Frontal cortex (tissue), 4 donors: ENCODE results near the gene PRKD1. TPM values are rescaled to one million over a fixed set of nuclear protein-coding genes. Genes with fewer than 3 reads are reported as not detected.
A peak's percentile ranks its signal among the peaks of the same experiment; 100 is the strongest.
"Not testable (repeated sequence)": the region's sequence is repeated elsewhere in the genome, so short reads cannot be mapped to it uniquely, and the experiment has no call there.

ENCODE experiments used
- DNase-seq, 2 donors: peaks; one replicate each; pipeline ENCODE4 v3.0.0; 2012; ENCODE audit warnings: low spot score in 2 of 2
- FAIRE-seq: peaks from 2 replicates; lab custom pipeline; 2012; peaks lifted over from hg19 to GRCh38; lab: Jason Lieb, UNC
- total RNA-seq: library from RNA; depleted of rRNA; stranded (reverse); fragments of >200 nt; gene quantifications from one replicate; pipeline ENCODE4 v1.2.3, GENCODE V29; 2014
- donor health status: control.
- donor health status: control.
- donor health status: control.

PRKD1 gene
- total RNA-seq, 1 donor from 2014 or later: 17.1 TPM

DNA sequence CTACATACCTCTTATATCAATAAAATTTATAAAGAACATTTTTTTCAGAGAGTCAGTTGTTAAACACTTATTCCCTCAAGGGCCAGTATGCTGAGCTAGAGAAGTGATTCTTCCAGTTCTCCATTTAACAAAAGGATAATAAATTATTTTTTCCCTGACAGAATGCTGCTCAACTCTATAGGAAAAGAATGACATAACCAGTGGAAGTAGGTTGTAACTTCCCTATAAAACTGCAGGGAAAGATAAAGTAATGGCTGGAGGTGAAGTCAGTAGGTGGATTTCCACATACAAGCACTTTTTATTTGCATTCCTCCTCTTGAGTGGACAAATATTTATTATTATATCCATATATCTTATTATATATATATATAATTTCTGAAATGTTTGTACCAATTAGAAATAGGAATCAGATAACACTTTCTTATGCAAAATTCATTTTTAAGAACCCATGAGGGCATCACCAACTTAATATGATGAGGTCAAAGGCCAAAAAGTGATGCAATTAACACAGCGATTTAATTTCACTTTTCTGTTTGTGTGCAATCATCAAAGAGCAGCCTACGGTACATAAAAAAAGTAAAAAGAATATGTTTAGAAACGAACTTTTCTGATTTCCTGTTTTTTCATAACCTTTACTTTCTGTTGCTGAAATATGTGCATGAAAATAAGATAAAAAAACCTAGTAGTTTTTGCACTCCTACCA lies 175.3 kb downstream of the PRKD1 start:
- FAIRE-seq: no peak

DNA sequence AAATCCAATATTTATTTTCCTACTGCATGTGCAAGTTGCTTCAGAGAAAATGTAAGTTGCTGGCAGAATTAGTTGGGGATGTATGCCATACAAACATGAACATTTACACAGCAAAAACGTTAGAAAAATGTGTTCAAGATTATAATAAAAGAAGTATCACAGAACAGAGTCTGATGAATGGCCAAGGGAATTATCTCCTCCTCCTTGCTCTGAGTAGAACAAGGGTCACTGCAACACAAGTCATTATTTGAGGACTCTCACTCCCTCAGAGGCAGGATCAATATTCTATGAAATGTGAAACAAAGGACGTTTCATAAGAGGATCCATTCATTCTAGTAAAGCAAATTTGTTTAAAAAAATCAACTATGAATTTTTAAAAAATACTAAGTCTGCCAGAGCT lies 177.8 kb downstream of the PRKD1 start:
- DNase-seq: no peak
- FAIRE-seq: no peak

More for the DNA sequence above, 175.3 kb downstream of the PRKD1 start:
- no peak for DNase-seq

DNA sequence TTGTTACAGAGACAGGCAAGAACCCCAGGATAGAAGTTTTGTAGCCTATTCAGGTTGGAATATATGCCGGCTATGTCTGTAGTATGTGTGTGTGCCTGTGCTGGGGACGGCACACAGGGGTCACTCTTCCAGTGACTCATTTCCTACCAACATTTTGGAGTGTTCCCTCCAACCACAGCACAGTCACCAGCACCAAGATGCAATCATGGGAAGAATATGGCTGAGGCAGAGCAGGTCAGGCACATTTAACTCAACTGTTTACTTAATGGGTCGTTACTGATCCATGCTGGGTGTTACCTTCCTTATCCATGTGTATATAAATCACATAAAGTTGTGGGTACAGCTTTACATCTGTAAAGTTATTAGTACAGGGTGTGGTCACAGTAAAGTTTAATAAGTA lies 178.3 kb downstream of the PRKD1 start:
- DNase-seq: no peak
- FAIRE-seq: no peak

DNA sequence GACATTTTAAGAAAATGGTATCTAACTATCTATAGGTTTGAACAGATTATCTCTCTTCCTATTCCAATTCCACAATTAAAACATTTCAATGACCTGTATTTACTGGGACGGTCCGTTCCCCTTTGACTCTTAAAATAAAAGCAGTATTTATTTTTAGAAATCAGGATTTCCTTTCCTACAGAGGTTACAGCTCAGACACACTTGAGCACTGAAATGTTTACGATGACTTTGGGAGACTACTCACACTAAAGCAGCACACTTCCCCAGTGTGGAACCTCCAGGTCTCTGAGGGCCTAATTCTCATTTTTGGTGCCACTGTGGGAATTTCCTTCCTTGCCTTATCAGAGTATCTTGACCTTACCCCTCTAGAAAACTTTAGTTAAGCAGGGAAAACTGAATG lies 181.8 kb downstream of the PRKD1 start:
- no peak for FAIRE-seq
- no peak for DNase-seq

DNA sequence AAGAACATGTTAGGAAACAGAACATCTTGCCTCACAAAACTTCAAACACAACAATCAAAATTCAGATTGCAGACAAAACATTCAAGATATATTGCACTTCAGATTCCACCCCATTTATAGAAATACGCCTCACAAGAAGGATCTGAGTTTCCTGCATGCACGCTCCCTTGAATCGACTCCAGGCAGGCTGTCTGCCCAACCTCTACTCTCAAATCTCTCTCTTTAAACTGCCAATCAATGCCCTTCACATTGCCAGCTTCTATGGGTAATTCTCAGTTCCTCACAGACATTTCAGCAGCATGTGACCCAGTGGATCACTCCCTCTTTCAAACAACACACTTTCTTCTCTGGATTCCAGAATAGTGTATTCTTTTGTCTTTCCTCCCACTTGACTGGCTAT lies 184.1 kb downstream of the PRKD1 start:
- DNase-seq (no peak), FAIRE-seq (no peak)

DNA sequence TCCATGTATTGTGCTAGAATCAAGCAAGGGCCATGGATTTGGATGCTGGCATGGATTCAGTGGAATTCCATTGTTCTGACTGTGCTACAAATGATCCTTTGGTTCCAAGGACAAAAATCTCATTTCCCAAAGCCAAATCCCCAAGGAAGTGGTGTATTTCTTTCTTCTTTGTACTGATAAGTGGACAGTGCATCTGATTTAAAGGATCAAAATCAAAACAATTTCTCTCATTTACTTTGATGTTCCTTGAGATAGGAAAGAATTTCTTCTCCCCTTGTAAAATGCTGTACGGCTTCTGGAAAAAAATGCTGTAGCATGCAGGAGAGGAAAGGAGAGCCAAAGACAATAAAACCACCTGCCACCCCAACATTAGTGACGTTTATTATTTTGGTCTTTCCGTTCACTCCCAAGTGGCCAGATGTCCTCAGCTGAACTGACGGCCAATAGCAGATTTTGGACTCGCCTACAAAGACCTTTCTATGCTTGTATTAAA lies 185.7 kb downstream of the PRKD1 start:
- FAIRE-seq: no peak
- no peak for DNase-seq

GRCh38 chr14:29740491-29740890 lies 187.2 kb downstream of the PRKD1 start:
- FAIRE-seq (no peak), DNase-seq (no peak)

DNA sequence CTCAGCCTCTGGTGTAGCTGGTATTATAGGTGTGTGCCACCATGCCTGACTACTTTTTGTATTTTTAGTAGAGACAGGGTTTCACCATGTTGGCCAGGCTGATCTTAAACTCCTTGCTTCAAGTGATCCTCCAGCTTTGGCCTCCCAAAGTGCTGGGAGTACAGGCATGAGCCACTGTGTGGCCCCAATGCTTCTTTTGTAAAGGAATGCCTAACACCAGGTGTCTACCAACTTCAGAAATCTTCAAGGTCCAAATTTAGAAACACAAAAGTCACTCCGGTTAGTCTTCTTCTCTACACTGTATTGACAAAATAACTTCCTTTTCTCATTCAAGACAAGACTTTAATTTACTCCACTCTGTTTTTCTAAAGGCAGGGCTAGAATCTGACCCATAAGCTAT lies 188.7 kb downstream of the PRKD1 start:
- FAIRE-seq (no peak), DNase-seq (no peak)

- DNase-seq (no peak), FAIRE-seq (no peak)
Measured at GRCh38 chr14:29738056-29738455, 189.6 kb downstream of the PRKD1 start.

DNA sequence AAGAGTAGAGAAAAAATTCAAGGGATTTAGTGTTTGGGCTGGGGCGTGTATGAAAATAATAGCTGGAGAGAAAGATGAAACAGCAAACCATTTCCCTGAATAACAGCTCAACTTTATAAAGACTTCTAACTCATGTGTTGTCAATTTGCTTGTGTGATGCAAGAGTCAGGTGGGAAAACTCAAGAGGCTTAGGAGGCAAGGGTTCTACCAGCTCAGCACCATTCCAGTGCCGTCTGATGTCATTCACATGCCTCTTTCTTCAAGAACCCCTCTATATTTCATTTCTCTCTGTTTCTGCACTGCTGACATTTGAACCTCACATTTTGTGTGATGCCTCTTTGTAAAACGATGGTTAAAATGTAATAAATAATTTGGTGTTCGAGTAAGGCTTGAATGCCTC lies 192.2 kb downstream of the PRKD1 start:
- no peak for FAIRE-seq

DNA sequence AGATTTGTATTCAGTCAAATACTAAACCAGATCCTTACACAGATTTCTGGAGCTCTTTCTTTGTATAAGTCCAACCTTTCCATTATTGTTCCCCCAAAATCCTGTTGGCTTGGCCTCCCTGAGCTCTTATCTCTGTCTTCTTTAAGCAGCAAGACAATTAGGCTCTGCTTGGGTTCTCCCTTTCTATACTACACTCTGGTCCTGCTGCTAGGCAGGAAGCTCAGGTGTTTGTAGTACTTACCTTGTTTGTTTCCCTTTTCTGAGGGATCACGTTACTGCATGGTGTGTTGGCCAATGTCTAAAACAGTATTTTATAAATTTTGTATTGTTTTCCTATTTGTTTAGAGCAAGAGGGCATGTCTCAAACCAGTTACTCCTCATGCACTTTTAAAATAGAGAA lies 192.9 kb downstream of the PRKD1 start:
- no peak for DNase-seq
- no peak for FAIRE-seq

More for the DNA sequence above, 192.2 kb downstream of the PRKD1 start:
- DNase-seq: no peak

DNA sequence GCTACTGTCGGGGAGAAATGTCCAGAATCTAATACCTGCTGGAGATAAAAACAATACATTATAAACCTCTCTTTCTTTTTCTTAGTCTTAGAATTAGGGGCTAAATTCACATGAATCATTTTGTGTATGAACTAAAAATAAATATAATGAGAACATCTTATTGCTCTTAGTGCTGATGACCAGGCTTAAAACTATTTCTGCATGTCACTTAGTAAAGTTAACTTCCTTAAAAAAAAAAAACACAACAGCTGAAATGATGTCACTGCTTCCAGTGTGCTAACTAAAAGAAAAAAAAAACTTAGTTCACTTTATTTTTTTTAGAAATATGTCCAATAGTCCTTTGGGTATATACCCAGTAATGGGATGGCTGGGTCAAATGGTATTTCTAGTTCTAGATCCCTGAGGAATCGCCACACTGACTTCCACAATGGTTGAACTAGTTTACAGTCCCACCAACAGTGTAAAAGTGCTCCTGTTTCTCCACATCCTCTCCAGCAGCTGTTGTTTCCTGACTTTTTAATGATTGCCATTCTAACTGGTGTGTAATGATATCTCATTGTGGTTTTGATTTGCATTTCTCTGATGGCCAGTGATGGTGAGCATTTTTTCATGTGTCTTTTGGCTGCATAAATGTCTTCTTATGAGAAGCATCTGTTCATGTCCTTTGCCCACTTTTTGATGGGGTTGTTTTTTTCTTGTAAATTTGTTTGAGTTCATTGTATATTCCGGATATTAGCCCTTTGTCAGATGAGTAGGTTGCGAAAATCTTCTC lies 200.9 kb downstream of the PRKD1 start:
- not testable (repeated sequence) for FAIRE-seq, DNase-seq

- no peak for DNase-seq
- no peak for FAIRE-seq
Measured at GRCh38 chr14:29724991-29725390, 202.7 kb downstream of the PRKD1 start.

DNA sequence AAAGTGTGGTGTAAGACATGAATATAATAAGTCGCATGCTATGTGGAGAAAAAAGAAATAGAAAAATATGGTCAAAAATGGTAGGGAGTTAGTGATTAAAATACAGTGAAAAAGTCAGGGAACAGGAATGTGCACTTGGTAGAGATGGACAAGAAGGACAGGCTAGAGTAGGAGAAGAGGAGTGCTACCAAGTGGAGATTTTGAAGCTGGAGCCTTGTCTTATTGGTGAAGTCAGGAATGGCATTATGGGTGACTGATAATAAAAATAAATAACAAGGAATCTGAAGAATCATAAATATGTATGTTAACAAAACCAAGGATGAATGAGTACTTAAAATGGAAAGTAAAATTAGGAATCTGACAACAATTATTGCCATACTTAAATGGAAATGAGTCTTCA lies 204.8 kb downstream of the PRKD1 start:
- no peak for DNase-seq
- no peak for FAIRE-seq

DNA sequence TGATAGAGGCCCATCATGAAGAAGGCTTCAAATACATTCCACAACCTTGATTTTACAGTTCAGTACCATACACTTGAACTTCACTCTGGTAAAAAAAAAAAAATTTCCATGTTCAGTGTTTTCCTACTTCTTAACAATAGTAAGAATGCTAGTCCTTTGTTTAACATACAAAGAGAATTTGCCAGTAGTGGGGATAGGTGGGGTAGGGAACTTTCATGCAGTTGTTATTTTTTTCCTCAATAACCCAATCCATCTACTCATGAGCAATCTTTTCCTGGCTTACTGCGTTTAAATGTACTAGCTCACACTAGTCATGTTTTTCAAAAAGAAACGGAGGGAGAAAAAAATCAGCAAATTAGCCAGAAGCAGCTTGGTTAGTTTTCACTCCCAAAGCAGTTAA lies 206.1 kb downstream of the PRKD1 start:
- FAIRE-seq (no peak), DNase-seq (no peak)

GRCh38 chr14:29717901-29718300 lies 209.7 kb downstream of the PRKD1 start:
- FAIRE-seq (no peak), DNase-seq (no peak)

- DNase-seq (no peak), FAIRE-seq (no peak)
Measured at GRCh38 chr14:29716150-29716549, 211.5 kb downstream of the PRKD1 start.

DNA sequence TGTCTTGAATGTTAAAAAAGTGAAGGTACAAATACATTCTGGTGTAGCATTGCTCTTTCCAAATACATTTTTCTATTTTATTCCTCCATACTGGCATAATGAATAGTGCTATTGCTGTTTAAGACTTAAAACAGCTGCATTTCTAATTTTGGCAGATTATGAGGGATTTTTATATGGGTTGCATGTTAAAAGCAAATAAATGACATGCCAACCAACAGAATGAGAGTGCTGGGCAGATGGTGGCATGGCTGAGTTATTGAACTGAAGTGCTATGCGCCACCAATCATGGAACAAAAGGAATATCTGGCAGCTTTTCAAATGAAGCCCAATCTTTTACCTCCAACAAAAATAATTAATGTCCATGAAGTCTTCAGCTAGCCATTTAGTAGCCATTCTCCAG lies 215.0 kb downstream of the PRKD1 start:
- no peak for DNase-seq
- FAIRE-seq: no peak

- FAIRE-seq (peak; percentile 83), DNase-seq (no peak)
Measured at GRCh38 chr14:29710015-29710414, 217.6 kb downstream of the PRKD1 start.

- no peak for DNase-seq
- no peak for FAIRE-seq
Measured at GRCh38 chr14:29709490-29709889, 218.2 kb downstream of the PRKD1 start.

GRCh38 chr14:29706700-29707099 lies 220.9 kb downstream of the PRKD1 start:
- DNase-seq (no peak), FAIRE-seq (no peak)
